ENCODE data around the gene SOBP.

SOBP gene

GRCh38 chr6:107646776-107647438, 157.0 kb downstream of the SOBP start:
- DNase-seq, result no peak

GRCh38 chr6:107647439-107647948, 157.6 kb downstream of the SOBP start:
- DNase-seq, result no peak

GRCh38 chr6:107648983-107649382, 159.1 kb downstream of the SOBP start:
- DNase-seq, result no peak

GRCh38 chr6:107652526-107653182, 162.7 kb downstream of the SOBP start:
- no peak for DNase-seq

GRCh38 chr6:107653183-107653580, 163.3 kb downstream of the SOBP start:
- no peak for DNase-seq

GRCh38 chr6:107653861-107654394, 164.0 kb downstream of the SOBP start:
- no peak for DNase-seq

GRCh38 chr6:107654764-107655163, 164.8 kb downstream of the SOBP start:
- DNase-seq, result no peak

- DNase-seq, result no peak
Measured at GRCh38 chr6:107655245-107655644, 165.3 kb downstream of the SOBP start.

GRCh38 chr6:107655864-107656263, 165.9 kb downstream of the SOBP start:
- no peak for DNase-seq

GRCh38 chr6:107656401-107656800, 166.5 kb downstream of the SOBP start:
- no peak for DNase-seq

- DNase-seq, result no peak
Measured at GRCh38 chr6:107656883-107657282, 167.0 kb downstream of the SOBP start.

- DNase-seq, result no peak
Measured at GRCh38 chr6:107657373-107657754, 167.4 kb downstream of the SOBP start.

- peak; percentile 50 for DNase-seq
Measured at GRCh38 chr6:107657755-107658461, 168.0 kb downstream of the SOBP start.

- no peak for DNase-seq
Measured at GRCh38 chr6:107658920-107659865, 169.3 kb downstream of the SOBP start.

GRCh38 chr6:107660839-107661238, 170.9 kb downstream of the SOBP start:
- DNase-seq, result no peak

- no peak for DNase-seq
Measured at GRCh38 chr6:107661291-107661690, 171.4 kb downstream of the SOBP start.

GRCh38 chr6:107662333-107662732, 172.4 kb downstream of the SOBP start:
- DNase-seq, result no peak

- no peak for DNase-seq
Measured at GRCh38 chr6:107663308-107663707, 173.4 kb downstream of the SOBP start.

GRCh38 chr6:107665382-107665781, 175.5 kb downstream of the SOBP start:
- DNase-seq, result no peak

- DNase-seq, result no peak
Measured at GRCh38 chr6:107666084-107666980, 176.4 kb downstream of the SOBP start.

GRCh38 chr6:107666981-107667601, 177.2 kb downstream of the SOBP start:
- no peak for DNase-seq

Measured in CD4-positive, alpha-beta T cell treated with Interleukin-17A for 1 hour (primary cell).